GM12878 (cell line): Measurements from ENCODE around the gene CBARP.

Source experiments
- CTCF ChIP-seq, 3 experiments: IDR thresholded peaks in 2 of 3; conservative IDR thresholded peaks in 1 of 3; 2 replicates each; pipeline ENCODE4 v1.5.1; 2011; ENCODE audit warnings: low read depth in 3 of 3, low read length in 3 of 3, mild to moderate bottlenecking in 3 of 3, control low read depth in 2 of 3, moderate library complexity in 2 of 3, inconsistent platforms in 1 of 3, mixed read lengths in 1 of 3; ENCODE audit not compliant: control insufficient read depth in 2 of 3, insufficient read depth in 1 of 3; ENCODE audit errors: extremely low read depth in 1 of 3
- MEF2B ChIP-seq: fragments of 450-650 bp; IDR thresholded peaks from 2 replicates; pipeline ENCODE4 v1.6.1; 2018; ENCODE audit warnings: mild to moderate bottlenecking, moderate library complexity; ENCODE audit not compliant: partially characterized antibody, poor library complexity, severe bottlenecking
- NFXL1 ChIP-seq: fragments of 450-650 bp; IDR thresholded peaks from 2 replicates; pipeline ENCODE4 v1.6.1; 2017; ENCODE audit warnings: antibody characterized with exemption, mild to moderate bottlenecking, borderline replicate concordance
- POLR2A ChIP-seq: IDR thresholded peaks from 2 replicates; pipeline ENCODE4 v1.6.1; 2011; ENCODE audit warnings: low read depth, mild to moderate bottlenecking, low read length
- POLR2AphosphoS2 ChIP-seq: IDR thresholded peaks from 2 replicates; pipeline ENCODE4 v1.6.1; 2011; ENCODE audit warnings: low read depth, mild to moderate bottlenecking, low read length, improper control_type of control experiment, moderate library complexity
- REST ChIP-seq: IDR thresholded peaks from 2 replicates; pipeline ENCODE4 v1.6.1; 2012; ENCODE audit warnings: mild to moderate bottlenecking, low read depth, low read length
- SP1 ChIP-seq: IDR thresholded peaks from one replicate; pipeline ENCODE4 v1.6.1; 2011; ENCODE audit warnings: low read depth, low read length
- SRF ChIP-seq, 2 experiments: IDR thresholded peaks; 2 replicates each; pipeline ENCODE4 v1.6.1; 2011; ENCODE audit warnings: low read depth in 2 of 2, low read length in 2 of 2, mild to moderate bottlenecking in 1 of 2, moderate library complexity in 1 of 2
- ZSCAN29 ChIP-seq: fragments of 450-650 bp; IDR thresholded peaks from 2 replicates; pipeline ENCODE4 v1.6.1; 2017; ENCODE audit warnings: mild to moderate bottlenecking, moderate library complexity

GRCh38 chr19:1266129-1266915 is 28.5 kb upstream of the CBARP start:
- TF ChIP-seq POLR2A = peak; percentile 31; the same call in 1 of the 2 replicates
- TF ChIP-seq CTCF (IDR thresholded peaks at IDR 0.05 in 2 of 3, conservative IDR thresholded peaks at IDR 0.05 in 1 of 3; ENCODE audit: control insufficient read depth in 2 of 3, extremely low read depth in 1 of 3, insufficient read depth in 1 of 3, low read depth in 3 of 3, low read length in 3 of 3) = 0 out of 6 replicates have a peak, but pooled peaks of 1 of the 3 experiments have one; percentile 0
- peak; percentile 75 for TF ChIP-seq MEF2B
- no peak for TF ChIP-seq POLR2AphosphoS2
- peak; percentile 26 for TF ChIP-seq SP1
- TF ChIP-seq SRF (IDR thresholded peaks at IDR 0.05; ENCODE audit: low read depth in 2 of 2, low read length in 2 of 2) = no peak
- no peak for TF ChIP-seq ZSCAN29
- TF ChIP-seq REST = no peak
- TF ChIP-seq NFXL1 = no peak; the same call in 1 of the 2 replicates
